GM12878 (cell line): Measurements from ENCODE around the gene ZNF823. TPM values are rescaled to one million over a fixed set of nuclear protein-coding genes. Genes with fewer than 3 reads are reported as not detected.

Experiments
- ATAC-seq: fragments of 200-7000 bp; cut with Tn5 transposase; 3 replicates; pipeline ENCODE4 v1.9.1; 2020; ENCODE audit warnings: mild to moderate bottlenecking, moderate library complexity
- BruUV-seq: library from RNA; stranded (reverse); fragments of 400-500 nt; replicated peaks from 2 replicates; lab custom pipeline; 2021; lab: Mats Ljungman, UMichigan
- CTCF ChIA-PET: fragments of 300-600 bp; sonication (Branson Sonifier 250); formaldehyde crosslinking; extraction: SDS; loops from one replicate; lab custom pipeline; 2021; ENCODE audit warnings: inconsistent platforms; lab: Yijun Ruan, JAX
- POLR2A ChIA-PET: fragments of 350-600 bp; formaldehyde crosslinking; extraction: SDS; loops from one replicate; lab custom pipeline; 2021; ENCODE audit warnings: inconsistent platforms; lab: Charles Lee
- RAD21 ChIA-PET: fragments of 300-600 bp; sonication (Branson Sonifier 250); formaldehyde crosslinking; loops from one replicate; lab custom pipeline; 2023; ENCODE audit warnings: antibody characterized with exemption; ENCODE audit not compliant: unreplicated experiment; lab: Charles Lee
- SMC1A ChIA-PET: fragments of 300-600 bp; sonication (Branson Sonifier 250); formaldehyde crosslinking; loops from one replicate; lab custom pipeline; 2023; ENCODE audit not compliant: unreplicated experiment, uncharacterized antibody; lab: Charles Lee
- DNase-seq: peaks from one replicate; pipeline ENCODE4 v3.0.0-alpha.2; 2011; ENCODE audit warnings: low read depth, low spot score
- FAIRE-seq: peaks from 3 replicates; lab custom pipeline; 2011; peaks lifted over from hg19 to GRCh38; lab: Jason Lieb, UNC
- H2AFZ ChIP-seq: 2 replicates; pipeline ENCODE4 v1.6.0; 2011; ENCODE audit warnings: low read depth, low read length, control low read depth; ENCODE audit not compliant: control insufficient read depth
- H3K27ac ChIP-seq: 2 replicates; pipeline ENCODE4 v1.5.1; 2011; ENCODE audit warnings: control low read depth; ENCODE audit not compliant: control insufficient read depth, insufficient read depth
- H3K27me3 ChIP-seq, 2 experiments: replicated peaks in 1 of 2; 2 replicates each; pipeline versions ENCODE4 v1.6.0 to v1.6.1; 2011; ENCODE audit warnings: low read length in 1 of 2; ENCODE audit not compliant: control insufficient read depth in 2 of 2, insufficient read depth in 2 of 2
- H3K36me3 ChIP-seq, 2 experiments: 2 replicates each; pipeline ENCODE4 v1.5.1; 2011; ENCODE audit warnings: low read length in 1 of 2; ENCODE audit not compliant: control insufficient read depth in 2 of 2, insufficient read depth in 2 of 2
- H3K4me1 ChIP-seq: 2 replicates; pipeline ENCODE4 v1.6.1; 2011; ENCODE audit warnings: mild to moderate bottlenecking, low read length, moderate library complexity, mixed read lengths; ENCODE audit not compliant: control insufficient read depth, insufficient read depth
- H3K4me2 ChIP-seq: 2 replicates; pipeline ENCODE4 v1.6.0; 2011; ENCODE audit warnings: control low read depth; ENCODE audit not compliant: control insufficient read depth, insufficient read depth
- H3K4me3 ChIP-seq: fragments of 200-600 bp; sonication (generic); 2 replicates; pipeline ENCODE4 v1.5.1; 2016
- H3K79me2 ChIP-seq: 2 replicates; pipeline ENCODE4 v1.6.0; 2011; ENCODE audit warnings: low read length; ENCODE audit not compliant: control insufficient read depth, insufficient read depth
- H3K9ac ChIP-seq: 2 replicates; pipeline ENCODE4 v1.8.0; 2011; ENCODE audit warnings: low read length, control low read depth, mixed read lengths; ENCODE audit not compliant: control insufficient read depth, insufficient read depth
- H3K9me3 ChIP-seq: replicated peaks from 3 replicates; pipeline ENCODE4 v1.5.1; 2011; ENCODE audit warnings: mild to moderate bottlenecking, low read length; ENCODE audit not compliant: control insufficient read depth, insufficient read depth
- H4K20me1 ChIP-seq: 2 replicates; pipeline ENCODE4 v1.6.0; 2011; ENCODE audit not compliant: control insufficient read depth, insufficient read depth
- BCL3 ChIP-seq: IDR thresholded peaks from 2 replicates; pipeline ENCODE4 v1.6.1; 2011; ENCODE audit warnings: borderline replicate concordance, low read depth, mild to moderate bottlenecking, moderate library complexity, low read length; ENCODE audit not compliant: insufficient read depth, poor library complexity, severe bottlenecking
- BRCA1 ChIP-seq: IDR thresholded peaks from 2 replicates; pipeline ENCODE4 v1.6.1; 2011; ENCODE audit warnings: low read depth, low read length, improper control_type of control experiment
- CBFB ChIP-seq: IDR thresholded peaks from 2 replicates; pipeline ENCODE4 v1.6.1; 2016; ENCODE audit warnings: antibody characterized with exemption, low read depth
- EZH2 ChIP-seq: IDR thresholded peaks from 2 replicates; pipeline ENCODE4 v1.6.1; 2012; ENCODE audit warnings: low read depth, mild to moderate bottlenecking, control low read depth, inconsistent platforms, low read length, borderline replicate concordance; ENCODE audit not compliant: control insufficient read depth
- FOS ChIP-seq: IDR thresholded peaks from 3 replicates; pipeline ENCODE4 v1.6.1; 2011; ENCODE audit warnings: borderline replicate concordance; ENCODE audit not compliant: insufficient read length; ENCODE audit errors: extremely low read depth
- PRDM15 ChIP-seq: fragments of 450-650 bp; formaldehyde crosslinking; IDR thresholded peaks from 2 replicates; pipeline ENCODE4 v1.4.0; 2020; ENCODE audit warnings: mild to moderate bottlenecking, moderate library complexity
- RUNX3 ChIP-seq: IDR thresholded peaks from 2 replicates; pipeline ENCODE4 v1.6.1; 2012; ENCODE audit warnings: low read length, inconsistent platforms
- SIN3A ChIP-seq: IDR thresholded peaks from 2 replicates; pipeline ENCODE4 v1.6.1; 2012; ENCODE audit warnings: low read depth, low read length, improper control_type of control experiment
- SMARCA5 ChIP-seq: fragments of 450-650 bp; IDR thresholded peaks from 2 replicates; pipeline ENCODE4 v1.6.1; 2017; ENCODE audit warnings: mild to moderate bottlenecking
- TCF7 ChIP-seq: IDR thresholded peaks from 2 replicates; pipeline ENCODE4 v1.6.1; 2014; ENCODE audit warnings: antibody characterized with exemption, borderline replicate concordance
- ZBTB11 ChIP-seq: fragments of 450-650 bp; formaldehyde crosslinking; IDR thresholded peaks from 2 replicates; pipeline ENCODE4 v1.5.0; 2022; ENCODE audit warnings: mild to moderate bottlenecking, missing genetic modification characterization
- ZSCAN29 ChIP-seq: fragments of 450-650 bp; IDR thresholded peaks from 2 replicates; pipeline ENCODE4 v1.6.1; 2017; ENCODE audit warnings: mild to moderate bottlenecking, moderate library complexity
- ZZZ3 ChIP-seq: IDR thresholded peaks from 2 replicates; pipeline ENCODE4 v1.6.1; 2011; ENCODE audit warnings: low read depth; ENCODE audit not compliant: control insufficient read depth, insufficient read length
- WGBS: methylation state at CpG from one replicate; pipeline ENCODE4 v1.1.6; 2016; ENCODE audit warnings: low lambda C conversion rate; ENCODE audit not compliant: insufficient replicate concordance, insufficient coverage; ENCODE audit errors: missing lambda C conversion rate; 5-methylcytosine and 5-hydroxymethylcytosine counted together
- in situ Hi-C: fragments of 300-500 bp; cut with MboI; formaldehyde crosslinking; loops from 9 replicates; pipeline ENCODE4 v1.14.3; 2018; ENCODE audit warnings: mixed read lengths
- intact Hi-C: fragments of 100-400 bp; cut with micrococcal nuclease; formaldehyde crosslinking; loops from one replicate; pipeline ENCODE4 v1.14.2; 2022; ENCODE audit not compliant: unreplicated experiment
- polyA plus RNA-seq, 11 experiments: library from polyadenylated mRNA; depleted of rRNA in 4 of 11; unstranded in 6 of 11; stranded (reverse) in 5 of 11; fragments of >200 nt; fragmentation: Nextera tagmentation in 4 of 11; fragmentation: Illumina TruSeq in 1 of 11; extraction: Ambion mirVana in 4 of 11; extraction: Trizol in 1 of 11; gene quantifications; 1 replicate in 1 of 11; 2 replicates in 10 of 11; pipeline versions ENCODE4 v1.2.1 to v1.2.3, GENCODE V29; 2011 to 2016; ENCODE audit warnings: inconsistent platforms in 2 of 11, missing spikeins in 2 of 11, low read depth in 1 of 11
- total RNA-seq, 4 experiments: library from RNA; depleted of rRNA in 3 of 4; stranded (reverse); fragments of >200 nt in 3 of 4; fragmentation: Illumina TruSeq in 1 of 4; extraction: Trizol in 1 of 4; gene quantifications; 2 replicates each; pipeline versions ENCODE4 v1.2.1 to v1.2.3, GENCODE V29; 2013 to 2021

ZNF823 gene
- total and polyA plus RNA-seq, 10 of the 15 experiments (the other 5 are each of a cell fraction or from before 2014, with no cell fraction given) = 3.3 to 8.0 (median 4.5) TPM

- H3K36me3 ChIP-seq = no peaks in the 10 kb centered on the region
- peaks cover 3% of the 10 kb centered on the region for H3K4me1 ChIP-seq
- no peak overlapping the region for H3K4me3 ChIP-seq
- intact Hi-C loops = no loop called here
- no peak overlapping the region for H3K27ac ChIP-seq
- TF ChIP-seq BCL3 (no peak), ZZZ3 (no peak), TCF7 (no peak), PRDM15 (CRISPR knock-in tag) (no peak), FOS (no peak), CBFB (no peak), EZH2 (no peak), SIN3A (no peak), SMARCA5 (no peak), ZBTB11 (CRISPR knock-in tag) (no peak), RUNX3 (no peak), BRCA1 (no peak), ZSCAN29 (no peak)
- ATAC-seq (no peak), FAIRE-seq (no peak), DNase-seq (no peak)
- WGBS = 38% methylated on average over 3 of the region's 3 CpGs
- H4K20me1 ChIP-seq = no peaks in the 10 kb centered on the region
- in situ Hi-C loops = no loop called here
- H2AFZ ChIP-seq = no peak overlapping the region
- no peak overlapping the region for H3K4me2 ChIP-seq
- ChIA-PET POLR2A (no interaction called here), CTCF (interaction anchor here (0.7 kb wide), 1 partner anchor 49 kb away, joined by 3 read pairs; no protein-coding TSS in a partner anchor), SMC1A (no interaction called here), RAD21 (no interaction called here)
- no peak overlapping the region for H3K9ac ChIP-seq
- H3K79me2 ChIP-seq = peaks cover 11% of the 10 kb centered on the region
- H3K9me3 ChIP-seq = no peaks in the 10 kb centered on the region; the same call in none of the 3 replicates
- no peaks in the 10 kb centered on the region for H3K27me3 ChIP-seq
- BruUV-seq = no TSS peak
Observed at GRCh38 chr19:11763117-11763516, 24.4 kb upstream of the ZNF823 start.
